A549 treated with CORT108297 at 1 μM for 4 hours (cell line): Measurements from ENCODE around the gene BTG4. TPM values are rescaled to one million over a fixed set of nuclear protein-coding genes. Genes with fewer than 3 reads are reported as not detected.

Experiments used
- total RNA-seq: library from RNA; stranded (reverse); fragments of 200-300 nt; extraction: Qiagen RNA extraction; gene quantifications from 5 replicates; pipeline ENCODE4 v1.2.3, GENCODE V29; 2022

BTG4 gene
- 0.08 to 0.18 TPM (median 0.12 TPM) in 3 of 5 replicates, not detected in the others for total RNA-seq

GRCh38 chr11:111512296-111513239, at the start of gene BTG4:
TSS of gene BTG4 (minus strand) at chr11:111512386. CDS start at chr11:111498776, 13,610 bp downstream.

GRCh38 chr11:111540114-111540936, 28.1 kb upstream of the BTG4 start, which contains the start of gene LAYN:
TSS of gene LAYN (plus strand) at chr11:111540720. CDS start at chr11:111540844, 124 bp downstream.

GRCh38 chr11:111514216-111515031, 2.2 kb upstream of the BTG4 start, which contains the start of gene HOATZ:
TSS of gene HOATZ (plus strand) at chr11:111514778. CDS start at chr11:111514785, 7 bp downstream.

Other genes starting within 250 kb of the BTG4 start
- gene POU2AF3, start 213.8 kb downstream of the BTG4 start, total RNA-seq: 0.73 to 1.3 TPM (median 0.79 TPM) in 5 replicates
- not detected in 5 replicates for gene POU2AF1, start 133.1 kb downstream of the BTG4 start, total RNA-seq
- gene HOATZ, start 2.4 kb upstream of the BTG4 start, total RNA-seq: not detected in 5 replicates
- 4.3 to 6.5 TPM (median 4.9 TPM) in 5 replicates for gene LAYN, start 28.3 kb upstream of the BTG4 start, total RNA-seq
- 4.6 to 6.1 TPM (median 5.5 TPM) in 5 replicates for gene SIK2, start 90.1 kb upstream of the BTG4 start, total RNA-seq